Measurements from ENCODE around the gene TBL3. TPM values are rescaled to one million over a fixed set of nuclear protein-coding genes. Genes with fewer than 3 reads are reported as not detected.

TBL3 gene
- total and polyA plus RNA-seq, 9 of the 15 experiments (the other 6 are each of a cell fraction or from before 2014, with no cell fraction given) = 0.97 to 117 (median 24.5) TPM

DNA sequence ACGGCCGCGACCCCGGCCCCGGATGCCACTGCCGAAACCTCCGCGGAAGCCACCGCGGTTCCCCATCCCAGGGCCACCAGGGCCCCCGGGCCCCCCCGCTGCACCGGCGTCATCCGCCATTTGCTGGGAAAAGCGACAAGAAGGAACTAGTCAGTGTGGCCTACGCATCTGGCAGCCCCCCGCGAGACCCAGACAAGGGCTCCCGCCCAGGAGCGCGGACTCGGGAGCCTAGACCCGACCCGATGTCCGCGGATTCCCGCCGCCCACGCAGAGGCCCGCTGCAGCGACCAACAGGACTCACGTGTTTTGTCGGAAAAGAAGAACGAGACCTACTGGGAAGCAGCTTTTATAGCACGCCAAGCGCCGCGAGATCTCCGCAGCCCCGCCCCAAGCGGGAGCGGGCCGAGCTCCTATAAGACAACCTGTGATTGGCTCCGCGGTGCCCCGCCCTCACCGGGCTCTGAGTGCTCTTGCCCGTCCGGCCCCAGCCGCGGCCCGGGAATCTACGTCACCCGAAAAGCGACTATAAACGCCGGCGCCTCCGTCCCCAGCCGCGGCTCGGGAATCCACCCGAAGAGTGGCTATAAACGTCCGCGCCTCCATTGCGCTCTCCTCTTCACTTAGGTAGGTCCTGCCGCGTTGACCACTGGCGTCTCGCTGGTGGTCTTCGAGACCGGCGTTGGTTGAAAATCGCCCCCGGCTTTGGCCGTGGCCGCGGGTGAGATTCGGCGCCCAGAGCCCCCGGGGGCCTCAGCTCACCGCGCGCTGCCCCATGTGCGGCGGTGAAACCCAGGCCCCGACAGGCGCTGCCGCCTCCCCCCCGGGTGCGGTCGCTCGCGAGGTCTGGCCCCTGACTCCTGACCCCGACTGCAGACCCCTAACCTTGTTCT is 7.1 kb upstream of the TBL3 start, which contains the start of gene RPS2 (continued):
- TF ChIP-seq, protein P1, sequence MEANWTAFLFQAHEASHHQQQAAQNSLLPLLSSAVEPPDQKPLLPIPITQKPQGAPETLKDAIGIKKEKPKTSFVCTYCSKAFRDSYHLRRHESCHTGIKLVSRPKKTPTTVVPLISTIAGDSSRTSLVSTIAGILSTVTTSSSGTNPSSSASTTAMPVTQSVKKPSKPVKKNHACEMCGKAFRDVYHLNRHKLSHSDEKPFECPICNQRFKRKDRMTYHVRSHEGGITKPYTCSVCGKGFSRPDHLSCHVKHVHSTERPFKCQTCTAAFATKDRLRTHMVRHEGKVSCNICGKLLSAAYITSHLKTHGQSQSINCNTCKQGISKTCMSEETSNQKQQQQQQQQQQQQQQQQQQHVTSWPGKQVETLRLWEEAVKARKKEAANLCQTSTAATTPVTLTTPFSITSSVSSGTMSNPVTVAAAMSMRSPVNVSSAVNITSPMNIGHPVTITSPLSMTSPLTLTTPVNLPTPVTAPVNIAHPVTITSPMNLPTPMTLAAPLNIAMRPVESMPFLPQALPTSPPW (CRISPR knock-in tag; IDR thresholded peaks at IDR 0.05) = peak; percentile 96
- TF ChIP-seq NCOA1 (IDR thresholded peaks at IDR 0.05; ENCODE audit: low read depth) (no peak), POLR2H (tag; IDR thresholded peaks at IDR 0.05; ENCODE audit: low read depth) (peak; percentile 98), FOXM1 (IDR thresholded peaks at IDR 0.05; ENCODE audit: low read depth) (no peak; the same call in 1 of the 2 replicates), FOXM1 (CRISPR knock-in tag; IDR thresholded peaks at IDR 0.05; ENCODE audit: low read depth) (no peak; the same call in 1 of the 2 replicates), MAZ (CRISPR knock-in tag; conservative IDR thresholded peaks at IDR 0.05 in 1 of 2, IDR thresholded peaks at IDR 0.05 in 1 of 2) (peak; percentile 68 to 94; a peak in 3 of 4 replicates), ZNF408 (CRISPR knock-in tag; IDR thresholded peaks at IDR 0.05; ENCODE audit: low read depth) (no peak), OTX1 (CRISPR knock-in tag; IDR thresholded peaks at IDR 0.05) (0 out of 2 replicates have a peak, but pooled peaks have one; percentile 49), POLR2G (IDR thresholded peaks at IDR 0.05; ENCODE audit: low read depth, low read length) (peak; percentile 99), ELF2 (CRISPR knock-in tag; IDR thresholded peaks at IDR 0.05) (peak; percentile 27; the same call in 1 of the 2 replicates), EP400 (IDR thresholded peaks at IDR 0.05) (peak; percentile 99)
- TF ChIP-seq, protein P2, sequence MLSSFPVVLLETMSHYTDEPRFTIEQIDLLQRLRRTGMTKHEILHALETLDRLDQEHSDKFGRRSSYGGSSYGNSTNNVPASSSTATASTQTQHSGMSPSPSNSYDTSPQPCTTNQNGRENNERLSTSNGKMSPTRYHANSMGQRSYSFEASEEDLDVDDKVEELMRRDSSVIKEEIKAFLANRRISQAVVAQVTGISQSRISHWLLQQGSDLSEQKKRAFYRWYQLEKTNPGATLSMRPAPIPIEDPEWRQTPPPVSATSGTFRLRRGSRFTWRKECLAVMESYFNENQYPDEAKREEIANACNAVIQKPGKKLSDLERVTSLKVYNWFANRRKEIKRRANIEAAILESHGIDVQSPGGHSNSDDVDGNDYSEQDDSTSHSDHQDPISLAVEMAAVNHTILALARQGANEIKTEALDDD (IDR thresholded peaks at IDR 0.05) = 0 out of 2 replicates have a peak, but pooled peaks have one; percentile 21
- TF ChIP-seq, protein P3, sequence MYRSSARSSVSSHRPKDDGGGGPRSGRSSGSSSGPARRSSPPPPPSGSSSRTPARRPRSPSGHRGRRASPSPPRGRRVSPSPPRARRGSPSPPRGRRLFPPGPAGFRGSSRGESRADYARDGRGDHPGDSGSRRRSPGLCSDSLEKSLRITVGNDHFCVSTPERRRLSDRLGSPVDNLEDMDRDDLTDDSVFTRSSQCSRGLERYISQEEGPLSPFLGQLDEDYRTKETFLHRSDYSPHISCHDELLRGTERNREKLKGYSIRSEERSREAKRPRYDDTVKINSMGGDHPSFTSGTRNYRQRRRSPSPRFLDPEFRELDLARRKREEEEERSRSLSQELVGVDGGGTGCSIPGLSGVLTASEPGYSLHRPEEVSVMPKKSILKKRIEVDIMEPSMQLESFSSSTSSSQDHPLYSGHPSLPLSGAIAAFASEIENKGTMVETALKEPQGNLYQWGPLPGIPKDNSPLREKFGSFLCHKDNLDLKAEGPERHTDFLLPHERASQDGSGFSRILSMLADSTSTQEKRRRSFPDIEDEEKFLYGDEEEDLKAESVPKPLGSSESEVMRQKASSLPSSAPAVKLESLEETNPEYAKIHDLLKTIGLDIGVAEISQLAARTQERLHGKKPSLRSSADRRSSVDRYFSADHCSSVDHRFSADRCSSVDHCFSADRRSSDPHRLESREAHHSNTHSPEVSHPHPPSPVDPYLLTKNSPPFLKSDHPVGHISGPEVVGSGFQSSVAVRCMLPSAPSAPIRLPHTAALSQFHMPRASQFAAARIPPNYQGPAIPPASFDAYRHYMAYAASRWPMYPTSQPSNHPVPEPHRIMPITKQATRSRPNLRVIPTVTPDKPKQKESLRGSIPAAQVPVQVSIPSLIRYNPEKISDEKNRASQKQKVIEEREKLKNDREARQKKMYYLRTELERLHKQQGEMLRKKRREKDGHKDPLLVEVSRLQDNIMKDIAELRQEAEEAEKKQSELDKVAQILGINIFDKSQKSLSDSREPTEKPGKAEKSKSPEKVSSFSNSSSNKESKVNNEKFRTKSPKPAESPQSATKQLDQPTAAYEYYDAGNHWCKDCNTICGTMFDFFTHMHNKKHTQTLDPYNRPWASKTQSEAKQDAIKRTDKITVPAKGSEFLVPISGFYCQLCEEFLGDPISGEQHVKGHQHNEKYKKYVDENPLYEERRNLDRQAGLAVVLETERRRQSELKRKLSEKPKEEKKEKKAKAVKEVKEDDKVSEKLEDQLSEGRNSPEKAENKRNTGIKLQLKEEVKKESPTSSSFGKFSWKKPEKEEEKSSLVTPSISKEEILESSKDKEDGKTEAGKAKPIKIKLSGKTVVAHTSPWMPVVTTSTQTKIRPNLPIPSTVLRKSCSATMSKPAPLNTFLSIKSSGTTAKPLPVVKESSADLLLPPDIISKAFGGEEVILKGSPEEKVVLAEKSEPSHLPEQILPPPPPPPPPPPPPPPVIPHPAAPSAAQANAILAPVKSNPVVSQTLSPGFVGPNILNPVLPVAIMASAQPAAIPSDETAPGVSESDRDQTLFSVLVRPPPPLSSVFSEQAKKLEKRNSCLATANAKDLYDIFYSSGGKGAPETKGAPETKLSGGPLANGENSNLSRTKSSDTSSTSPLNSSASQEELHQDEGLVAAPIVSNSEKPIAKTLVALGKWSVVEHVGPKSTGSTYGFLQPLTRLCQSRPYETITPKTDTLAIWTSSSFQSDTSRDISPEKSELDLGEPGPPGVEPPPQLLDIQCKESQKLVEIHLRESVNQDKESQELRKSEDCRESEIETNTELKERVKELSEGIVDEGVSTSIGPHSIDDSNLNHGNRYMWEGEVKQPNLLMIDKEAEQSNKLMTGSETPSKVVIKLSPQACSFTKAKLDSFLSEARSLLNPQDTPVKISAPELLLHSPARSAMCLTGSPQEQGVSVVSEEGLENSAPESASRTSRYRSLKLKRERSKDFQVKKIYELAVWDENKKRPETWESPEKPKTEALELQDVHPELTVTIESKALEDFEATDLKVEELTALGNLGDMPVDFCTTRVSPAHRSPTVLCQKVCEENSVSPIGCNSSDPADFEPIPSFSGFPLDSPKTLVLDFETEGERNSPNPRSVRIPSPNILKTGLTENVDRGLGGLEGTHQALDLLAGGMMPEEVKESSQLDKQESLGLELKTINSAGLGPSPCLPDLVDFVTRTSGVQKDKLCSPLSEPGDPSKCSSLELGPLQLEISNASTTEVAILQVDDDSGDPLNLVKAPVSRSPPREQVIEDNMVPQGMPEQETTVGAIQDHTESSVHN (IDR thresholded peaks at IDR 0.05; ENCODE audit: borderline replicate concordance in 1 of 2, low read depth in 1 of 2) = peak in 1 of 2 experiments; percentile 55; a peak in 1 of 4 replicates
- TF ChIP-seq, protein P4, sequence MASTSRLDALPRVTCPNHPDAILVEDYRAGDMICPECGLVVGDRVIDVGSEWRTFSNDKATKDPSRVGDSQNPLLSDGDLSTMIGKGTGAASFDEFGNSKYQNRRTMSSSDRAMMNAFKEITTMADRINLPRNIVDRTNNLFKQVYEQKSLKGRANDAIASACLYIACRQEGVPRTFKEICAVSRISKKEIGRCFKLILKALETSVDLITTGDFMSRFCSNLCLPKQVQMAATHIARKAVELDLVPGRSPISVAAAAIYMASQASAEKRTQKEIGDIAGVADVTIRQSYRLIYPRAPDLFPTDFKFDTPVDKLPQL (IDR thresholded peaks at IDR 0.05; ENCODE audit: extremely low read depth, insufficient read length) = peak; percentile 94
